ENCODE measurements around the gene TLL2. TPM values are rescaled to one million over a fixed set of nuclear protein-coding genes. Genes with fewer than 3 reads are reported as not detected.

Gene TLL2
- 0.12 and 0.22 TPM in 2 replicates for total RNA-seq

GRCh38 chr10:96513698-96514561 is at the start of gene TLL2:
Gene TLL2, minus strand, starts transcription at chr10:96513926. Its CDS starts 241 bp downstream, at chr10:96513685.

DNA sequence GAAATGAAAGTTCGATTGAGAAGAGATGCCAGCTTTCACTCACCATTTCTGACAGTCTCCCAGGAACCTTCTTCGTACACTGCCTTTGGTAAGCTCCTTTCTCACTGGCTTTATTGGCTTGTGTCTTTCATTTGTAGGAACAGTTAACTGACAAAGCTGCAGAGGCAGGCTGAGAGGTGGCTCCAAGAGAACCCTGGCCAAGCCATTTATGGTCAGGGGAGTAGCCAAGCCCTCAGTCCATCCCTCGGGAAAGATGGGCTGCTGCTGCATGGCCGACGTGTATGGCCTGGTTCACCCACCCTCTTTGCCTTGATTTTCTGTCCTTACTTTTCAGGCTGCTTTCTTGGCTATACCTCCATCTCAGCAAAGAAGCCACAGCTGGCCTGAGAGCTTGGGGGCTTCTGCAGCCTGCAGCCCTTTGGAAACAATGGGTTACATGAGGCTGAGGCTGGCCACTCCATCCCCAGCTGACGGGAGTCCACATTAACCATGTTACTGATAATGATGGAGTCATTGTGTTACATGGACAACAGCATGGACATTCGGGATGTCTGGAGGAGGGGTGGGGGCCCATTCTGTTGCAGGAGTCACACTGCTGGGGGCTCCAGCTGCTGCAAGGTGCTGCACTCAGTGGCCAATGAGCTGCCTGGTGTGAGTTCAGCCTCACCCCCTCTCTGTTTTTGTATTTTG is 154.7 kb downstream of the TLL2 start, which contains the start of gene OPALIN:
TSS of gene OPALIN (minus strand) at position 152 of the 690 bp plus-strand sequence. CDS start at position 46, 106 bp downstream.

Other genes with a start within 250 kb of the TLL2 start
- not detected in 2 replicates for gene BLNK, start 242.4 kb downstream of the TLL2 start, total RNA-seq
- not detected in 2 replicates for gene DNTT, start 209.5 kb downstream of the TLL2 start, total RNA-seq
- gene OPALIN, start 154.9 kb downstream of the TLL2 start, total RNA-seq, result not detected in 2 replicates
- 142 and 161 TPM in 2 replicates for gene TM9SF3, start 73.1 kb upstream of the TLL2 start, total RNA-seq
- gene PIK3AP1, start 206.6 kb upstream of the TLL2 start, total RNA-seq, result under 0.01 and 0.12 TPM in 2 replicates

All from uterine smooth muscle cell (primary cell).